GM18517 (cell line): ENCODE results near the gene HMG20A.

Experiments
- ATAC-seq: cut with Tn5 transposase; IDR thresholded peaks from one replicate; pipeline ENCODE4 v1.9.1; 2021; ENCODE audit warnings: mild to moderate bottlenecking, moderate library complexity; ENCODE audit not compliant: unreplicated experiment

The HMG20A gene

GRCh38 chr15:77495838-77496596 is 75.3 kb downstream of the HMG20A start:
- no peak for ATAC-seq

GRCh38 chr15:77496715-77497109 is 76.0 kb downstream of the HMG20A start:
- no peak for ATAC-seq

GRCh38 chr15:77497110-77497737 is 76.5 kb downstream of the HMG20A start:
- no peak for ATAC-seq

GRCh38 chr15:77497942-77498361 is 77.3 kb downstream of the HMG20A start:
- no peak for ATAC-seq

- ATAC-seq, result no peak
Observed at GRCh38 chr15:77499087-77499760, 78.5 kb downstream of the HMG20A start.

GRCh38 chr15:77500989-77501388 is 80.3 kb downstream of the HMG20A start:
- no peak for ATAC-seq

- ATAC-seq, result no peak
Observed at GRCh38 chr15:77502379-77503095, 81.8 kb downstream of the HMG20A start.

- no peak for ATAC-seq
Observed at GRCh38 chr15:77503240-77503639, 82.6 kb downstream of the HMG20A start.

- ATAC-seq, result no peak
Observed at GRCh38 chr15:77503764-77504163, 83.1 kb downstream of the HMG20A start.

- no peak for ATAC-seq
Observed at GRCh38 chr15:77504306-77504705, 83.6 kb downstream of the HMG20A start.

- no peak for ATAC-seq
Observed at GRCh38 chr15:77504871-77505270, 84.2 kb downstream of the HMG20A start.

- no peak for ATAC-seq
Observed at GRCh38 chr15:77505556-77505955, 84.9 kb downstream of the HMG20A start.

- ATAC-seq, result no peak
Observed at GRCh38 chr15:77506311-77507142, 85.8 kb downstream of the HMG20A start.

- no peak for ATAC-seq
Observed at GRCh38 chr15:77507143-77507897, 86.6 kb downstream of the HMG20A start.

- ATAC-seq, result no peak
Observed at GRCh38 chr15:77507911-77508310, 87.2 kb downstream of the HMG20A start.

- no peak for ATAC-seq
Observed at GRCh38 chr15:77508541-77509243, 88.0 kb downstream of the HMG20A start.

- no peak for ATAC-seq
Observed at GRCh38 chr15:77510066-77511057, 89.7 kb downstream of the HMG20A start.

GRCh38 chr15:77511869-77512268 is 91.2 kb downstream of the HMG20A start:
- no peak for ATAC-seq
